ENCODE data around the gene PRELID1.
"Not testable (repeated sequence)": the region's sequence is repeated elsewhere in the genome, so short reads cannot be mapped to it uniquely, and the experiment has no call there.

The PRELID1 gene, protein sequence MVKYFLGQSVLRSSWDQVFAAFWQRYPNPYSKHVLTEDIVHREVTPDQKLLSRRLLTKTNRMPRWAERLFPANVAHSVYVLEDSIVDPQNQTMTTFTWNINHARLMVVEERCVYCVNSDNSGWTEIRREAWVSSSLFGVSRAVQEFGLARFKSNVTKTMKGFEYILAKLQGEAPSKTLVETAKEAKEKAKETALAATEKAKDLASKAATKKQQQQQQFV

DNA sequence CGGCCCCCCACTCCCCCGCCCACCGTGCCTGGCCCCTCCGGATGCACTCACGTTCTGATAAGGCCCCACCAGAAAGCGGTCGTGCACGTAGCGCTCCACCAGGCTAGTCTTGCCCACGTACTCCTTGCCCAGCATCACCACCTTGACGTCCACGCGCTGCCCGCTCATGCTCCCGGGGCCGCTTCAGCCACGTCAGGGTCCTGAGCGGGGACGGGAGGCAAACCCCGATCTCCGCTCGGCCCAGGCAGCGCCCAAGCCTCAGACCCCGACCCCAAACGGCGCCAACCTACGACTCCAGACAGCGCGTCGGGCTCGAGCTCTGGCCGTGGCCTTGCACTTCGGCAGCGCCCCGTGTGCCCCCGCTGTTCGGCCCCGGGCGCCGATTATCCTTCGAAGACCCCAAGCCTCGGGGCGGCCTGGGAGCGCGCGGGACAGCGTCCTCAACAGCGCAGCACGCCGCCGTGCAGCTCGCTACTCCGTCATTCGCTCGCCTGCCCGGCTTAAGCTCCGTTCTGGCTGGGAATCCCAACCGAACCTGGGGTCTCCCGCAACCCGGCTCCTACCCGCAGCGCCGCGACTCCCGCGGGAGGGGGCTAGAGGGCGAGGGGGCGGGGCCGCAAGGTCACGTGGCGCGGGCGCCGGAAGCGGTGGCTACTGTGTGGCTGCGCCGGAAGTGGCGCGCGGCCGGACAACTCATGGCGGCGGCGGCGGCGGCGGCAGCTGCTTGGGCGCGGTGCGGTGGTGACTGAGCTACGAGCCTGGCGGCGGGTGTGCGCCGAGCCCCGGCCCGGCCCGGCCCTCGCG, at the start of gene PRELID1, which contains the start of gene RAB24:
PRELID1 (plus strand) TSS at position 679 of the 804 bp plus-strand sequence. CDS start 187 bp downstream, outside the sequence.
RAB24 (minus strand) TSS at position 599 of the 804 bp plus-strand sequence; CDS start at position 168, 431 bp downstream.
- DNase-seq (ENCODE audit: low read depth), result peak; percentile 81

DNA sequence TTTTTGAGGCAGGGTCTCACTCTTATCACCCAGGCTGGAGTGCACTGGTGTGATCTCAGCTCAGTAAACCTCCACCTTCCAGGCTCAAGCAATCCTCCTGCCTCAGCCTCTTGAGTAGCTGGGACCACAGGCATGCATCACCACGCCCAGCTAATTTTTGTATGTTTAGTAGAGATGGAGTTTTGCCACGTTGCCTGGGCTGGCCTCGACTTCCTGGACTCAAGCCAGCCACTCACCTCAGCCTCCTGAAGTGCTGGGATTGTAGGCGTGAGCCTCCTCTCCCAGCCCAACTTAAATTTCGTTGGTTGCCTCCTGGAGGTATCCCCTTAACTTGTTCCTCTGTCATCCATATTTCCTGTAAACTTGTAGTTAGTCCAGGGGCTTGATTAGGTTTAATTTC, 47.3 kb upstream of the PRELID1 start:
- DNase-seq (ENCODE audit: low read depth), result no peak

DNA sequence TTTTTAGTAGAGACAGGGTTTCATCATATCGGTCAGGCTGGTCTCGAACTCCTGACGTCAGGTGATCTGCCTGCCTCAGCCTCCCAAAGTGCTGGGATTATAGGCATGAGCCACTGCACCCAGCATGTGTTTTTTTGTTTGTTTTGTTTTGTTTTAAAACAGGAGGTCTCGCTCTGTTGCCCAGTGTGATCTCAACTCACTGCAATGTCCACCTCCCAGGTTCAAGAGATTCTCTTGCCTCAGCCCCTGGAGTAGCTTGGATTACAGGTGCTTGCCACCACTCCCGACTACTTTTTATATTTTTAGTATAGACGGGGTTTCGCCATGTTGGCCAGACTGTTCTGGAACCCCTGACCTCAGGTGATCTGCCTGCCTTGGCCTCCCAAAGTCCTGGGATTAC, 44.9 kb upstream of the PRELID1 start:
- DNase-seq (ENCODE audit: low read depth), result not testable (repeated sequence)

DNA sequence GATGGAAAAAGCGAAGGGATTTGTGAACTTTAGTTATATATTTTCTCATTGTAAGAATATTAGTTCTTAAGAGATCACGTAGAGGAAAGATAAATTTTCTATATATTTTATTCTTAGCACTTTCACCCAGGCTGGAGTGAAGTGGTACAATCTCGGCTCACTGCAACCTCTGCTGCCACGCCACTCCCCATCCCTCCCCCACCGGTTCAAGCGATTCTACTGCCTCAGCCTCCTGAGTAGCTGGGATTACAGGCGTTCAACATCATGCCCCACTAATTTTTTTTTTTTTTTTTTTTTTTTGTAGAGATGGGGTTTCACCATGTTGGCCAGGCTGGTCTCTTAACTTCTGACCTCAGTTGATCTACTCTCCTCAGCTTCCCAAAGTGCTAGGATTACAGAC, 42.6 kb upstream of the PRELID1 start:
- no peak for DNase-seq (ENCODE audit: low read depth)

DNA sequence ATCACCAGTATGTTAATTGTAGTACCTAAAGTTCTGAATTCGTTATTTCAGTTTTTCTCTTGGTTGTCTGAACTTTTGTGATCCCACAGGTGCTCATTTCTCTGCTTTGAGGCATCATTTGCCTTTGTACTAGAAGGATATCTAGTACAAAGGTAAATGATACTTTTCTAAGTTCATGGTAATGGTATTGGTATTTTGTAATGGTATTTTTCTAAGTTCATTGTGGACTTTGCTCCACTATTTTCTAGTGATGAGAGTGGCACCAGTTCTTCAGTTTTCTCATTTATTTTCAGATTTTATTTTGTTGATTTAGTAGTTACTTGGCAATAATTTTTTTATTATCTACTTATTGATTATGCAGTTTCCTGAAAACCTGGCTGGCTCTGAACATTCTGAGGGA, 42.1 kb upstream of the PRELID1 start:
- DNase-seq (ENCODE audit: low read depth), result no peak

DNA sequence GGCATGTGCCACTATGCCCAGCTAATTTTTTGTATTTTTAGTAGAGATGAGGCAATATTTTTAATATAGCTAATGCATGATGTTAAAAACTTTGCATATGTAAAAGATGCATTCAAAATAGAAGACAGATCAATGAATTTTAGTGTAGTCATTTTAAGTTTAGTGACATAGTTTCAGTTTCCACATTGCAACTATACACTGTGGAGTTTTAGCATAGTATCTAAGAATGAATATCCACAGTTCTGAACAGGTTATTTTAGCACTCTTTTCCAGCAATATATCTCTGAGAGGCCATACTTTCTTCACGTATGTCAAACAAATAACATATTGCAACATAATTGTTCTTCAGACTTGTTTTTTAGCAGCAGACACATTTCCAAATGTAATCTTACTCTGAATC, 39.4 kb upstream of the PRELID1 start:
- DNase-seq (ENCODE audit: low read depth), result no peak

DNA sequence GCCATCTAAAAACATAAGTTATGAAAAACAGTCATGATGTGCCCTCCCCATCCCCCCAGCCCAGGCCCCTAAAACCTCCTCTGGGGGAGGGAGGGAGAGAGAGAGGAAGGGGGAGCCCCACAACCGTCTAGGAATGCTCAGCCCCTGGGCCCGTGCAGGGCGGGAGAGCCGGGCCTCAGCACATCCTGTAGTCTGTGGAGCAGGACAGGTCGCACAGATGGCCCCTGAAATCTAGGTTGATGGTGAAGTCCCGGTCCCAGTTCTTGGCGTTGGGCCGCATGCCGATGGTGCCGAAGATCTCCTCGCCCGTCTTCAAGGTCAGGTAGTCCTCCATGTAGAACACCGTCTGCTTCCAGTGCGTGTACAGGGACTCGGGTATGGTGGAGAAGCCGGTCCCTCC, 38.2 kb upstream of the PRELID1 start:
- DNase-seq (ENCODE audit: low read depth), result no peak

DNA sequence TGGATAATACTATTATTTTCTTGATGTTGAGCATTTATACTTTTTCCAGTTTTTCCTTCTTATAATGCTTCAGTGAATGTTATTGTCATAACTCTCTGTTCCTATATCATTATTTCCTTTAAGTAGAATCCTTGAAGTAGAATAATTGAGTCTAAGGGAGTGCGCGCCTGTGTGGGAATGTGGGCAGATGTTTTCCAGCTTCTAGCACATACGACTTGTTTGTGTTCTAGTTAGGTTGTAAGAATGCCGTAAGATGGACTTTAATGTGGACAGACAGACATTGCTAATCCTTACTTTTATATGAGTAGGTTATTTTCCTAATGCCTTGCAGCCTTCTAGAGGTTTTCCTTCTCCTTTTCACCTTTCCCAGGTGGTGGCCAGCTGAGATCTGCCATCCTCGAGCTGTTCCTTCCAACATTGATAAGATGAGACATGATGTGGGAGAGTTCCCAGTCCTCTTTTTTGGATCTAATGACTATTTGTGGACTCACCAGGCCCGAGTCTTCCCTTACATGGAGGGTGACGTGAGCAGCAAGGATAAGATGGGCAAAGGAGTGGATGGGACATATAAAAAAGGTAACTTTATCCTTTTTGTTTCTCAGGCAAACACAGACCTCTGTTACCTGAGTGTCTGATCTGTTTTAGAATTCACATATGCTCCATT, 34.2 kb upstream of the PRELID1 start:
- DNase-seq (ENCODE audit: low read depth), result no peak

DNA sequence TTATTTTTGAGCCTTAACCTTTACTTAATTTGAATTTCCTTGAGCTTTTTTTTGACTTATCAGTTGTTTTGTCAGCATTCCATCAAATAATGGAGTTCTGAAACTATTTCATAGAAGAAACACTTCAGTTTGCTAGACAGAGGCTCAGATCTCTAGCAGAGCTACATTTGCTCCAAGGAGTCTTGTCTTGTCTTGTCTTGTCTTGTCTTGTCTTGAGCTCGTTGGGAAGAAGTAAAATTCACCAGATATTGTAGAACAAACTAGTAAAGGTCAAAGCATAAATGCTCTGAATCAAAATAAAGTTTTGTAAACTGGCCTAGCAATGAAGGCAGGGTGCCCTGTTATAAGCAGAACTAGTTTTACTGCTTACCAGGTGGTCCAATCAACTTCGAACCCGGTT, 33.6 kb upstream of the PRELID1 start:
- DNase-seq (ENCODE audit: low read depth), result no peak

DNA sequence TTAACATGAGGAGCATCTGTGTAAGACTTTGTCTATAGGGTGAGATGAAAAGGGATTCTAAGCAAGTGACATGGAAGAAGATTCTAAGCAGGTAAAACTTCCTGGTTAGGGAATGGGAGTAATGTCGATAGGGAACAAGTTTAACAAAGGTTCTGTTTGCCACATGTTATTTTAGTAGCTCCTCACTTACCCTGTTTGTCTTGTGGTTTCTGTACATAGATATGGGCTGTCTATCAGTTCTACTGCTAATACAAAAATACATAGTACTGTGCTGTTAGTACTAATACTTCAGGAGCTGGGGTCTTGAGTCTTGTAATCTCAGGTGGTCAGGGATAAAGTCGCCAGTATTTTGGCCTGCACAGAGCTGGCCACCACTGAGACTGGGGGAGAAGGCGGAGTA, 32.9 kb upstream of the PRELID1 start:
- DNase-seq (ENCODE audit: low read depth), result no peak

DNA sequence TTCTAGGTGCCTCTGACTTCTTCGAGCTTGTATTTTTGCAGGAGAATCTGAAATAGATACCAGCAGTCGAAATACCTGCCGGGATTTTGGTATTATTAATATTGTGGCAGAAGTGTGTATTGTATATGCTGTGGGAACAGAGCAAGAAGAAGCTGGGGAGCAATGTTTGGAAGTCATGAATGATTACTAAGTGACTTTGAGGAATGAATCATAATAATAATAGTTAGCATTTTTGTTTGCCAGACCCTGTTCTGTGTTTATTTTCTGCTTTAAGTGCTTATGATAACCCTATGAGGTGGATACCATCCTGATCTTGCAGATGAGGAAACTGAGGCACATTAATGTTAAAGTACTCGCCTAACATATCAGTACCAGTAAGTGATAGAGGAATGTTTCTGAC, 32.5 kb upstream of the PRELID1 start:
- no peak for DNase-seq (ENCODE audit: low read depth)

DNA sequence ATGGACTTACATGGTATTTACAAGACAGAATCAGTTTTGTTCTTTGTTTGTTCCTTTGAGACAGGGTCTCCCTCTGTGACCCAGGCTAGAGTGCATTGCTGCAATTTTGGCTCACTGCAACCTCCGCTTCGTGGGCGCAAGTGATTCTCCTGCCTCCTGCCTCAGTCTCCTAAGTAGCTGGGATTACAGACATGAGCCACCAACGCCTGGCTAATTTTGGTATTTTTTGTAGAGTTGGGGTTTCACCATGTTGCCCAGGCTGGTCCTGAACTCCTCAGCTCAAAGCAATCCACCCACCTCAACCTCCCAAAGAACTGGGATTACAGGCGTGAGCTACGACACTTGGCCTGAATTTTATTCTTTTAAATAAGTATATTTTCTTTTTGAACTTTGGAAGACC, 27.7 kb upstream of the PRELID1 start:
- no peak for DNase-seq (ENCODE audit: low read depth)

DNA sequence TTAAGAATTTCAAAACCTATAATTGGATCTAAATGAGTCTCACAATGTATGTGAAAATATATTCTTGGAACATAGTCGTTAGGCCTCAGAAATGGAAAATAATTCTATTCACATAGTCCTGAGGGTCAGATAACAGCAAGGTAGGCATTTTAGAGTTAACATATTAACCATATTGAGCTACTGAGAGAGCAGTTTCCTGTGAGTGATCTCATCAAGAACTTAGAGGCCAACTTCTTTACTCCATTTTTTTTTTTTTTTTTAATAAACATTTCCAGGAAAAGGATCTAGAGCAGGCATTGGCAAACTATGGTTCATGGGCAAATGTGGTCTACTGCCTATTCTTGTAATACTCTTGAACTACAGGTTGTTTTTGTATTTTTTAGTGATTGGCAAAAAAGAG, 26.7 kb upstream of the PRELID1 start:
- no peak for DNase-seq (ENCODE audit: low read depth)

DNA sequence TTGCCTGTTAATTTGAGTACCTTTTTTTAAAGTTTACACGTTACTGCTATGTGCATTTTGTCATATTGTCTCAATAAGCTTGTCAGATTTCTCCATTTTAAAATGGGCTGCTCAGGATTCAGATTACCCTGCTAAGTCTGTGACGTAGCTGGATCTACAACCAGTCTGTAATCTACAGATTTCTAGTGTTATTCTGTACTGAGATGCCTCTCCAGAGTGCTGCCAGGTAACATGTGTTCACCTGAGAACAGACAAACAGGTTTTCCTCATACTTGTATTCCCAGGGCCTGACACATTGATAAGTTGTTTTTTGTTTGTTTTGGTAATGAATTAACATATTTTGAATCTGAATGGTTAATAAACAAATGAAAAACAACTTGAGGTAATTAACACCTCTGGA, 15.4 kb upstream of the PRELID1 start:
- DNase-seq (ENCODE audit: low read depth), result no peak

DNA sequence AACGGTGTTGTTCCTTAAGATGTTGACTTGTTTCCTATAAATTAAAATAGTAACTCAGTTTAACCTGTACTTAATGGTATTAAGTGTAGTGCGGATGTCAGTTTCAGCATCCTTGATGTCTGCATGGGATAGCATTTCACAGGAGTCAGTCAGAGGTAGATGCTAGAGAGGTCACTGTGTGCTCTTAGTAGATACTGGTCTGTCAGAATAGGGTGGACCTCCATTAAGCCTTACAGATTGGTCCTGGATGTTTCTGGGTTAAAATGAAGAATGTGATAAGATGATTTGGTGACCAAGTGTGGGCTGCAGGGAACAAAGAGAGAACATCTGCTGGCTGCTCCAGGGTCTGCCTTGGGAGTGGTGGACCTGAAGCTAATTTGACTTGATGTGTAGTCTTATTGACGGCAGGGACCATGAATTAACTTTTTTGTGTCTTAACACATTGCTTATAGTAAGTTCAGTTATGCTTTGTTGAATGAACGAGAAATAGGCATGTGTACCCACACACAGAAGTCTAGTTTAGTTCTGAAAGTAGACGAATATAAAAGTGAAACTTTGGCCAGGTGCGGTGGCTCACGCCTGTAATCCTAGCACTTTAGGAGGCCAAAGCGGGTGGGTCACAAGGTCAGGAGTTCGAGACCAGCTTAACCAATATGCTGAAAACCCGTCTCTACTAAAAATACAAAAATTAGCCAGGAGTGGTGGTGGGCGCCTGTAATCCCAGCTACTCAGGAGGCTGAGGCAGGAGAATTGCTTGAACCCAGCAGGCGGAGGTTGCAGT, 12.6 kb upstream of the PRELID1 start:
- DNase-seq (ENCODE audit: low read depth), result no peak

DNA sequence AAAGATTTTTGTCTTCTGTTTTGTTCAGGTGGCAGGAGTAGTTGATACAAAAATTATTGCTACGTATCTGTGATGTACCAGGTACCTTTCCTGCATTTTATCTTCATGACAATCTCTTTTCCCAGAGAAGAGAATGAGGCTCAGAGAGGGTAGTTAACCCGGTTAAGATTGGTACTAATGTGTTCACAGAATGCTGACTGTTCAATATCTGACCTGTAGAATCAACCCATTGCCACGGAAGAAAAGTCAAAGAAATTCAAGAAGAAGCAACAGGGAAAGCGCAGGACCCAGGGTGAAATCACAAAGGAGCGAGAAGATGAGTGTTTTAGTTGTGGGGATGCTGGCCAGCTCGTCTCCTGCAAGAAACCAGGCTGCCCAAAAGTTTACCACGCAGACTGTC, 11.9 kb upstream of the PRELID1 start:
- no peak for DNase-seq (ENCODE audit: low read depth)

DNA sequence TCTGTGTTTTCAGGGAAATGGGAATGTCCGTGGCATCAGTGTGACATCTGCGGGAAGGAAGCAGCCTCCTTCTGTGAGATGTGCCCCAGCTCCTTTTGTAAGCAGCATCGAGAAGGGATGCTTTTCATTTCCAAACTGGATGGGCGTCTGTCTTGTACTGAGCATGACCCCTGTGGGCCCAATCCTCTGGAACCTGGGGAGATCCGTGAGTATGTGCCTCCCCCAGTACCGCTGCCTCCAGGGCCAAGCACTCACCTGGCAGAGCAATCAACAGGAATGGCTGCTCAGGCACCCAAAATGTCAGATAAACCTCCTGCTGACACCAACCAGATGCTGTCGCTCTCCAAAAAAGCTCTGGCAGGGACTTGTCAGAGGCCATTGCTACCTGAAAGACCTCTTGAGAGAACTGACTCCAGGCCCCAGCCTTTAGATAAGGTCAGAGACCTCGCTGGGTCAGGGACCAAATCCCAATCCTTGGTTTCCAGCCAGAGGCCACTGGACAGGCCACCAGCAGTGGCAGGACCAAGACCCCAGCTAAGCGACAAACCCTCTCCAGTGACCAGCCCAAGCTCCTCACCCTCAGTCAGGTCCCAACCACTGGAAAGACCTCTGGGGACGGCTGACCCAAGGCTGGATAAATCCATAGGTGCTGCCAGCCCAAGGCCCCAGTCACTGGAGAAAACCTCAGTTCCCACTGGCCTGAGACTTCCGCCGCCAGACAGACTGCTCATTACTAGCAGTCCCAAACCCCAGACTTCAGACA, 9.6 kb upstream of the PRELID1 start:
- no peak for DNase-seq (ENCODE audit: low read depth)

DNA sequence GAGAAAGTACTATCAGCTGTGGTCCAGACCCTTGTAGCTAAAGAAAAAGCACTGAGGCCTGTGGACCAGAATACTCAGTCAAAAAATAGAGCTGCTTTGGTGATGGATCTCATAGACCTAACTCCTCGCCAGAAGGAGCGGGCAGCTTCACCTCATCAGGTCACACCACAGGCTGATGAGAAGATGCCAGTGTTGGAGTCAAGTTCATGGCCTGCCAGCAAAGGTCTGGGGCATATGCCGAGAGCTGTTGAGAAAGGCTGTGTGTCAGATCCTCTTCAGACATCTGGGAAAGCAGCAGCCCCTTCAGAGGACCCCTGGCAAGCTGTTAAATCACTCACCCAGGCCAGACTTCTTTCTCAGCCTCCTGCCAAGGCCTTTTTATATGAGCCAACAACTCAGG, 9.0 kb upstream of the PRELID1 start:
- no peak for DNase-seq (ENCODE audit: low read depth)

DNA sequence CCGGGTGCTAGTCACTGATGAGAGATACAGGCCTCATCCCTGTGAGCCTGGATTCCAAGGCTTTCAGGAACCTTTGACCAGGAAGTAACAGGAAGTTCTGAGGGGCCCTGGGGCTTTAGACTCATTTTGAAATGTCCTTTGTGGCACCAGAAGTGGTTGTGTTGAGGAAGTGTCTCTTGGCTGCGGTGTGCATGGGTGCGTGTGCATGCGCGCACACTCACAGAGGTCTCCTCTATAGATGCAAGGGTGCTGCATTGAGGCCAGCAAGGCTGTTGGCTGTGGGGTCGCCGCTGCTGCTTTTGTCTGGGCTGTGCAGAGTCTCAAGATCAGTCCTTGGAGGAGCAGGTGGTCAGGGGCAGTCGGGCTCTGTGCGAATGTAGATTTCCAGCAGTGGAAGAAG, 7.7 kb upstream of the PRELID1 start:
- no peak for DNase-seq (ENCODE audit: low read depth)

DNA sequence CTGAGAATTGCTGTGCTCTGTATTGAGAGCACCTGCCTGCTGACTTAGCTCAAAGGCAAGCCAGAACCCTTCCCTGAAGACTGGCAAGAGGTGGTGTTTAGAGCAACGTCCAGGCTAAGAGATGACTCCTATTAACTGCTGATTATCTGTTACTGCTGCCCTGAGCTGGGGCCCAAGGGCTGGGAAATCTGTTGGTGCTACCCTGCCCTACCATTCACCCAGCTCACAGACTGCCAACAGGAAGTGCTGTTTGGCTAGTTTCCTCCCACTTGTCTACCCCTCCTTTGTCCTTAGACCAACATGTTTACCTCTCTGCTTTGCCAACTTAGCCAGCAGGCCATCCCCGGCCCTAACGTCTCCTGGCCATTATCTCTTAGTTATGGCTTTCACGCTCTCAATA, 7.0 kb upstream of the PRELID1 start:
- DNase-seq (ENCODE audit: low read depth), result no peak

DNA sequence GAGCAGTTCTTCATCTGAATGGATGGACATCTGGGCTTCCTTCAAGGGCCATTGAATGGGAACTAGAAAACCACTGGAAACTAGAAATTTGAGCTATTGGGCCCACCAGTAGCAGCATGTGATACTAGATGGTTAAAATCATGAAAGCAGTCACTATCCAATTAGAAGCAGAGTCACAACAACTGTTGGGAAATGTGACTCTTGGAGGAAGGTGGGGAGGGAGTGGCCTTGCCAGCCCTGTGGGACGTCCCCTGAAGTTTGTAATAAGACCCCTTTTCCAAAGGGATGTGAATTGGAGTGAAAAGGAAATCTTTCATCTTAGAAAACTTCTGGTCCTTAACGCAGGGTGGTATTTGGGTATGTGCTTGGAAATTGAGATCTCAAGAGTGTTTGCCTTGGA, 5.7 kb upstream of the PRELID1 start:
- no peak for DNase-seq (ENCODE audit: low read depth)

DNA sequence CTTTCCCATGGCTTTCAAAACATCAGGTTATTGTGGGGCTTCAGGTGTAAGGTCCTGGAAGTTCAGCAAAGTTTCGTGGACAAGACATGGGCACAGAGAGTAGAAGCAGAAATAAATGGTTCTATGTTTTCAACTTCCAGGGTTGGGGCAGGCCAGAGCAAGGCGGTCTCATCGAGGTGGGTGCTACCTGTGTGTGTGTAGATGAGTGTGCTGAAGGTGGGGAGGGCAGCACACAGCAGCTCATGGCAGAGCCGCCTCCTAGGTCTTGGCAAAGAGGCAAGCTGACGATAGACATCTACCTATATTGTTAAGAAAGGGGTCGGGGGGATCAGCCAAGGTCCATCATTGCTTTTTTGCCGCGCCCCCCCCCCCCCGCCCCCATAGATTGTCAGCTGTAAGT, 3.9 kb upstream of the PRELID1 start:
- DNase-seq (ENCODE audit: low read depth), result no peak

All from stimulated activated CD4-positive, alpha-beta T cell treated with anti-CD3 and anti-CD28 coated beads, Interleukin-2, amount 100 ng/mL, for 4 hours (primary cell).